ENCODE measurements around the gene R3HDM2. TPM values are rescaled to one million over a fixed set of nuclear protein-coding genes. Genes with fewer than 3 reads are reported as not detected.

R3HDM2 gene
- total and polyA plus RNA-seq, 2 of the 13 experiments (the other 11 are each of a cell fraction or from before 2014, with no cell fraction given) = 11.1 to 23.5 TPM

GRCh38 chr12:57454566-57455373, 23.9 kb upstream of the R3HDM2 start, which contains the start of gene INHBE (continued):
- TF ChIP-seq ZNF605 (CRISPR knock-in tag; IDR thresholded peaks at IDR 0.05) = peak; percentile 71; the same call in 1 of the 2 replicates
- no peak for TF ChIP-seq CENPT (CRISPR knock-in tag; IDR thresholded peaks at IDR 0.05; ENCODE audit: low read depth)
- TF ChIP-seq KLF16 (CRISPR knock-in tag; IDR thresholded peaks at IDR 0.05) = peak in 1 of 2 experiments; percentile 33; a peak in 1 of 4 replicates
- TF ChIP-seq HMG20A (CRISPR knock-in tag; IDR thresholded peaks at IDR 0.05; ENCODE audit: borderline replicate concordance) = peak; percentile 85
- TF ChIP-seq TFDP1 (CRISPR knock-in tag; IDR thresholded peaks at IDR 0.05; ENCODE audit: borderline replicate concordance) = peak; percentile 44; the same call in 1 of the 2 replicates
- peak; percentile 12 for TF ChIP-seq MED8 (CRISPR knock-in tag; IDR thresholded peaks at IDR 0.05; ENCODE audit: insufficient replicate concordance)
- peak; percentile 81 for TF ChIP-seq KDM6A (CRISPR knock-in tag; IDR thresholded peaks at IDR 0.05; ENCODE audit: low read depth)
- peak; percentile 67; the same call in 1 of the 2 replicates for TF ChIP-seq ZNF839 (CRISPR knock-in tag; IDR thresholded peaks at IDR 0.05; ENCODE audit: borderline replicate concordance)
- peak; percentile 57; the same call in 1 of the 2 replicates for TF ChIP-seq ZNF337 (CRISPR knock-in tag; IDR thresholded peaks at IDR 0.05; ENCODE audit: borderline replicate concordance, low read depth)
- TF ChIP-seq ZNF746 (CRISPR knock-in tag; IDR thresholded peaks at IDR 0.05) = peak; percentile 97
- no peak; the same call in 1 of the 2 replicates for TF ChIP-seq ARHGAP35 (CRISPR knock-in tag; IDR thresholded peaks at IDR 0.05; ENCODE audit: borderline replicate concordance)
- TF ChIP-seq CREB1 (IDR thresholded peaks at IDR 0.05) = peak; percentile 44; the same call in 1 of the 2 replicates
- TF ChIP-seq CREB1 (CRISPR knock-in tag; IDR thresholded peaks at IDR 0.05) = no peak; the same call in none of the 2 replicates
- no peak; the same call in 1 of the 2 replicates for TF ChIP-seq SALL2 (CRISPR knock-in tag; IDR thresholded peaks at IDR 0.05)
- peak; percentile 72; the same call in 1 of the 2 replicates for TF ChIP-seq ERF (CRISPR knock-in tag; IDR thresholded peaks at IDR 0.05)
- peak; percentile 61 to 83 for TF ChIP-seq EP300 (IDR thresholded peaks at IDR 0.05; ENCODE audit: low read depth in 2 of 2, low read length in 2 of 2)
- peak; percentile 61 for TF ChIP-seq EP300 (CRISPR knock-in tag; IDR thresholded peaks at IDR 0.05; ENCODE audit: borderline replicate concordance)
- peak; percentile 74; the same call in 1 of the 2 replicates for TF ChIP-seq ZBTB42 (CRISPR knock-in tag; IDR thresholded peaks at IDR 0.05)
- TF ChIP-seq ATF5 (CRISPR knock-in tag; IDR thresholded peaks at IDR 0.05; ENCODE audit: low read depth) = peak; percentile 34; the same call in 1 of the 2 replicates
- TF ChIP-seq BORCS8-MEF2B (CRISPR knock-in tag; IDR thresholded peaks at IDR 0.05) = peak; percentile 84; the same call in 1 of the 2 replicates
- peak; percentile 87 for TF ChIP-seq JUND (CRISPR knock-in tag; IDR thresholded peaks at IDR 0.05)
- peak; percentile 82 for TF ChIP-seq THAP11 (CRISPR knock-in tag; IDR thresholded peaks at IDR 0.05)
- peak; percentile 80; the same call in 1 of the 2 replicates for TF ChIP-seq KLF6 (CRISPR knock-in tag; IDR thresholded peaks at IDR 0.05)
- TF ChIP-seq POGK (CRISPR knock-in tag; conservative IDR thresholded peaks at IDR 0.05) = peak; percentile 86
- TF ChIP-seq ZNF121 (CRISPR knock-in tag; IDR thresholded peaks at IDR 0.05) = peak; percentile 29; the same call in 1 of the 2 replicates
- peak; percentile 15 for TF ChIP-seq PTBP1 (IDR thresholded peaks at IDR 0.05; ENCODE audit: low read depth, low read length, poor library complexity, severe bottlenecking)
- peak; percentile 90 for TF ChIP-seq MEF2D (CRISPR knock-in tag; IDR thresholded peaks at IDR 0.05)
- peak; percentile 64; the same call in 1 of the 2 replicates for TF ChIP-seq KDM3A (CRISPR knock-in tag; IDR thresholded peaks at IDR 0.05; ENCODE audit: low read depth)
